GM12891 (cell line): ENCODE measurements around the gene SELENOF.

Experiments
- POLR2A ChIP-seq: IDR thresholded peaks from 2 replicates; pipeline ENCODE4 v1.6.1; 2011; ENCODE audit warnings: low read depth, low read length, control low read depth
- POLR2AphosphoS5 ChIP-seq: IDR thresholded peaks from 2 replicates; pipeline ENCODE4 v1.6.1; 2011; ENCODE audit warnings: low read depth, low read length, control low read depth
- TAF1 ChIP-seq: IDR thresholded peaks from 2 replicates; pipeline ENCODE4 v1.6.1; 2011; ENCODE audit warnings: low read depth, low read length, control low read depth

GRCh38 chr1:86942042-86942441 lies 28.1 kb upstream of the SELENOF start:
- TF ChIP-seq POLR2A: no peak
- TF ChIP-seq POLR2AphosphoS5: no peak
- no peak for TF ChIP-seq TAF1
